HL-60 (cell line): Measurements from ENCODE around the gene SNX1.

ENCODE experiments used
- DNase-seq, 2 experiments: peaks; one replicate each; pipeline ENCODE4 v3.0.0-alpha.2; 2010 to 2020; ENCODE audit warnings: low read depth in 1 of 2, low spot score in 1 of 2
- H3K27ac ChIP-seq: fragments of 250-450 bp; sonication (Bioruptor Pico); replicated peaks from 2 replicates; pipeline ENCODE4 v1.5.1; 2020; ENCODE audit warnings: mild to moderate bottlenecking, moderate library complexity
- H3K27me3 ChIP-seq: fragments of 250-450 bp; sonication (Bioruptor Pico); 2 replicates; pipeline ENCODE4 v1.5.1; 2021; ENCODE audit warnings: mild to moderate bottlenecking, moderate library complexity; ENCODE audit not compliant: insufficient read depth, poor library complexity, severe bottlenecking
- H3K4me3 ChIP-seq: replicated peaks from 2 replicates; pipeline ENCODE4 v1.5.1; 2011; ENCODE audit warnings: mild to moderate bottlenecking, control low read depth, low read length; ENCODE audit not compliant: insufficient read depth
- CTCF ChIP-seq: IDR thresholded peaks from one replicate; pipeline ENCODE4 v1.5.1; 2011; ENCODE audit warnings: low read length, control low read depth, inconsistent platforms; ENCODE audit not compliant: insufficient read depth
- GABPA ChIP-seq: IDR thresholded peaks from 2 replicates; pipeline ENCODE4 v1.6.1; 2012; ENCODE audit warnings: low read depth
- POLR2AphosphoS5 ChIP-seq: IDR thresholded peaks from 2 replicates; pipeline ENCODE4 v1.6.1; 2012; ENCODE audit warnings: low read depth
- REST ChIP-seq: IDR thresholded peaks from 2 replicates; pipeline ENCODE4 v1.6.1; 2012; ENCODE audit warnings: low read depth; ENCODE audit not compliant: insufficient replicate concordance
- SPI1 ChIP-seq: IDR thresholded peaks from 2 replicates; pipeline ENCODE4 v1.6.1; 2012; ENCODE audit warnings: low read depth, mild to moderate bottlenecking, borderline replicate concordance

Gene SNX1

GRCh38 chr15:64125978-64126377 is 30.2 kb downstream of the SNX1 start:
- no peak for DNase-seq
- Histone ChIP-seq H3K27me3 (no peaks in the 10 kb centered on the region), H3K27ac (no peak overlapping the region), H3K4me3 (no peak overlapping the region)
- TF ChIP-seq CTCF (no peak), REST (no peak), POLR2AphosphoS5 (no peak), GABPA (no peak)

GRCh38 chr15:64127521-64128270 is 31.9 kb downstream of the SNX1 start:
- TF ChIP-seq GABPA (no peak), CTCF (no peak), SPI1 (no peak), REST (no peak)
- no peak overlapping the region for H3K4me3 ChIP-seq
- no peaks in the 10 kb centered on the region for H3K27me3 ChIP-seq
- no peak for DNase-seq
- no peak overlapping the region for H3K27ac ChIP-seq

GRCh38 chr15:64130159-64130558 is 34.4 kb downstream of the SNX1 start:
- Histone ChIP-seq H3K4me3 (no peak overlapping the region), H3K27ac (no peak overlapping the region), H3K27me3 (no peaks in the 10 kb centered on the region)
- DNase-seq, result no peak
- TF ChIP-seq SPI1 (no peak), GABPA (no peak), REST (no peak), POLR2AphosphoS5 (no peak), CTCF (no peak)
